PFSK-1 (cell line): ENCODE measurements around the gene HSPB1.

Experiments
- FOXP2 ChIP-seq: optimal IDR thresholded peaks from 2 replicates; pipeline ENCODE3; 2011; ENCODE audit warnings: borderline replicate concordance, control low read depth, inconsistent platforms; ENCODE audit not compliant: insufficient read depth; ENCODE audit errors: extremely low read length, extremely low read depth
- POLR2AphosphoS5 ChIP-seq: IDR thresholded peaks from 2 replicates; pipeline ENCODE4 v1.6.1; 2012; ENCODE audit warnings: low read depth, mild to moderate bottlenecking, control low read depth, low read length, moderate library complexity
- SIN3A ChIP-seq: IDR thresholded peaks from 2 replicates; pipeline ENCODE4 v1.6.1; 2012; ENCODE audit warnings: mild to moderate bottlenecking, low read length, moderate library complexity, borderline replicate concordance; ENCODE audit not compliant: insufficient read depth
- TAF1 ChIP-seq: IDR thresholded peaks from 2 replicates; pipeline ENCODE4 v1.6.1; 2012; ENCODE audit warnings: low read length, control low read depth, borderline replicate concordance; ENCODE audit not compliant: insufficient read depth
- TF ChIP-seq, protein P1 (sequence below), 2 experiments: IDR thresholded peaks; 2 replicates each; pipeline versions ENCODE4 v1.6.1 to v1.8.0; 2011 to 2012; ENCODE audit warnings: low read depth in 2 of 2, low read length in 2 of 2, control low read depth in 1 of 2, inconsistent platforms in 1 of 2, mild to moderate bottlenecking in 1 of 2, moderate library complexity in 1 of 2; ENCODE audit not compliant: insufficient read depth in 1 of 2

The HSPB1 gene

DNA sequence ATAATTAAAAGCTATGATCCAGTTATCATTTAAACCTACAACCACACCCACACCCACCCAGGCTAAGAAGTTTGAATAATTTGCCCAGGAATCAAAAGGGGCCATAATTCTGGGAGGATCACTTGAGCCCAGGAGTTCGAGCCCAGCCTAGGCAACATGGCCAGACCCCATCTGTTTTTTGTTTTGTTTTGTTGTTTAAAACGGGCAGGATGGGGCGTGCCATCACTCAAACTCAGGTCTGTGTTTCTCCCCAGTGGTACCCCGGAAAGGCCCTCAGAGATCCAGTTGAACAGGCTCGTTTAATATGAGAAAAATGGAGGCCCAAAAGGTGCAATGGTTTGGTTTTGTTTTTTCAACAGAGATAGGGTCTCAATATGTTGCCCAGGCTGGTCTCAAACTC, 23.3 kb downstream of the HSPB1 start:
- TF ChIP-seq SIN3A: no peak
- no peak for TF ChIP-seq TAF1
- TF ChIP-seq, protein P1, sequence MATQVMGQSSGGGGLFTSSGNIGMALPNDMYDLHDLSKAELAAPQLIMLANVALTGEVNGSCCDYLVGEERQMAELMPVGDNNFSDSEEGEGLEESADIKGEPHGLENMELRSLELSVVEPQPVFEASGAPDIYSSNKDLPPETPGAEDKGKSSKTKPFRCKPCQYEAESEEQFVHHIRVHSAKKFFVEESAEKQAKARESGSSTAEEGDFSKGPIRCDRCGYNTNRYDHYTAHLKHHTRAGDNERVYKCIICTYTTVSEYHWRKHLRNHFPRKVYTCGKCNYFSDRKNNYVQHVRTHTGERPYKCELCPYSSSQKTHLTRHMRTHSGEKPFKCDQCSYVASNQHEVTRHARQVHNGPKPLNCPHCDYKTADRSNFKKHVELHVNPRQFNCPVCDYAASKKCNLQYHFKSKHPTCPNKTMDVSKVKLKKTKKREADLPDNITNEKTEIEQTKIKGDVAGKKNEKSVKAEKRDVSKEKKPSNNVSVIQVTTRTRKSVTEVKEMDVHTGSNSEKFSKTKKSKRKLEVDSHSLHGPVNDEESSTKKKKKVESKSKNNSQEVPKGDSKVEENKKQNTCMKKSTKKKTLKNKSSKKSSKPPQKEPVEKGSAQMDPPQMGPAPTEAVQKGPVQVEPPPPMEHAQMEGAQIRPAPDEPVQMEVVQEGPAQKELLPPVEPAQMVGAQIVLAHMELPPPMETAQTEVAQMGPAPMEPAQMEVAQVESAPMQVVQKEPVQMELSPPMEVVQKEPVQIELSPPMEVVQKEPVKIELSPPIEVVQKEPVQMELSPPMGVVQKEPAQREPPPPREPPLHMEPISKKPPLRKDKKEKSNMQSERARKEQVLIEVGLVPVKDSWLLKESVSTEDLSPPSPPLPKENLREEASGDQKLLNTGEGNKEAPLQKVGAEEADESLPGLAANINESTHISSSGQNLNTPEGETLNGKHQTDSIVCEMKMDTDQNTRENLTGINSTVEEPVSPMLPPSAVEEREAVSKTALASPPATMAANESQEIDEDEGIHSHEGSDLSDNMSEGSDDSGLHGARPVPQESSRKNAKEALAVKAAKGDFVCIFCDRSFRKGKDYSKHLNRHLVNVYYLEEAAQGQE (IDR thresholded peaks at IDR 0.05; ENCODE audit: insufficient read depth in 1 of 2, low read depth in 2 of 2, low read length in 2 of 2): no peak
- TF ChIP-seq POLR2AphosphoS5: no peak
- no peak for TF ChIP-seq FOXP2

DNA sequence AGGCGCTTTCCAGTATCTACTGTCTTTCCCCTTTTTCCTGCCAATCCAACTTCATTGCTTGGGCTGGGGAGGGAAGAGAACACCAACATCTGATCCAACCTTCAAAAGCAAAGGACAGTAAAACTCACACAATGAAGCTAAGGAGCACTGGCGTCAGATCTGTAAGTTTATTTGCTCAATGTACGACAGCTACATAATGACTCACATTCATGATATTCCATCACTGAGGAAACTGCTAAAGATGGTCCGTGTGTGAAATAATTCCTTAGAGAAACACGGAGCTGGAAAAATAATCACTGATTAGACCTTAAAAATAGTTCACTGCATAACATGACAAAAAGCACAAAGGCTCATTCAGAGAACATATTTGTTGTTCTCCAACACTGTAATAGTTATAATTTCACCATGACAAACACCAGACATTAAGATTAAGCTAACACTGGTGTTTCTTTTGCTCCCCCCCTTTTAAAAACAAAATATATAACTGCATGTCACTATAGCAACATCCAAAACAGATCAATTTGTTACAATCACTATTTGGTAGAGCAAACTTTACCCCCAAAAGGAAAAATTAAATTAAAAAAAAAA, 24.3 kb downstream of the HSPB1 start:
- TF ChIP-seq TAF1 (no peak), FOXP2 (no peak), SIN3A (no peak), POLR2AphosphoS5 (no peak)
- TF ChIP-seq, protein P1 (IDR thresholded peaks at IDR 0.05; ENCODE audit: insufficient read depth in 1 of 2, low read depth in 2 of 2, low read length in 2 of 2): no peak

DNA sequence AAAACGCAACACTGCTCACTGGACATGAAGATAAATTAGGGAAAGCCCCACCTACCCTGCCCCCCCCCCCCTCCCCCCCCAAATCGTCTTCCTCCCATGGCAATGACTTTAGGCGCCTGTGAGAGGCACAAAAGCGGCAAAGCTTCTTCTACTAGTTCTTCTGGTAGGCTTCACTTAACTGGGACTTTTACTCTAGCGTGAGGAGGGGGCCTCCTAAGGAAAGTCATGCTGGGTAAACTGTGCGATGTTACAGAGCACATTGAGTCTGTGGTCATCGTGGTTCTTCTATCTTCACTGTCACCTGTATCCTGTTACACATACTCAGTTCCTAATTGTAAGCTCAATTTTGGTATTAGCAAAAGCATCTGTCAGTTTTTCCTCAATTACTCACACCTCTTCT, 25.1 kb downstream of the HSPB1 start:
- TF ChIP-seq POLR2AphosphoS5 (no peak), TAF1 (no peak), FOXP2 (no peak), SIN3A (no peak)
- TF ChIP-seq, protein P1 (IDR thresholded peaks at IDR 0.05; ENCODE audit: insufficient read depth in 1 of 2, low read depth in 2 of 2, low read length in 2 of 2): no peak

DNA sequence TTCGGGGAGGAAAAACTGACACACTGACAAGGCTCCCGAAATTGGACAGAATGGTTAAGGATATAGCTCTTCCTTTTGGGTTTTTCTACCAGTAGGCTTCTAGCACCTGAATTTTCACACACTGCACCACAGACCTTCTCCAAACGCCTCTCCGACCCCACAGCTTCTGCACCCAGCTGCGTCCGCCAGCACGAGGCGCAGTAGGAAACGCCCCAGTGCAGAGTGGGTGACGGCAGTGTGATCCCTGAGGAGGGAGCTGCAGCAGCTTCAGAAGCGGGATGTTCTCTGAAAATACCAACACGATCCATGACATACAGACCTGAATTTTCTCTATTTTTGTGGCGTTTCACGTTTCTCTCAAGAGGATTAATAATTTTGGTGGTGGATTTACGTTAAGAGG, 25.9 kb downstream of the HSPB1 start:
- TF ChIP-seq FOXP2 (no peak), POLR2AphosphoS5 (no peak), SIN3A (no peak), TAF1 (no peak)
- TF ChIP-seq, protein P1 (IDR thresholded peaks at IDR 0.05; ENCODE audit: insufficient read depth in 1 of 2, low read depth in 2 of 2, low read length in 2 of 2): no peak

DNA sequence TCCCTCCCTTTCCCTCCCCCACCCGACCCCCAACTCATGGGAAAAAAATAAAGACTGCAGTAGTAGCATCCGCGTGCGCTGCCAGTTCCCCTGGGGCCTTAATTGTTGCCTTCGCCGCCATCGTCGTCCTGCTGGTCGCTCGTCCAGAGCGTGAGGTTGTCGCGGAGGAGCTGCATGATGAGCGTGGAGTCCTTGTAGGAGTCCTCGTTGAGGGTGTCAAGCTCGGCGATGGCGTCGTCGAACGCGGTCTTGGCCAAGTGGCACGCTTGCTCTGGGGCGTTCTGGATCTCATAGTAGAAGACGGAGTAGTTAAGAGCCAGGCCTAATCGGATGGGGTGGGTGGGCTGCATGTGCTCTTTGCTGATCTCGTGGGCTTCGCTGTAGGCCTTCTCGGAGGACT, 27.0 kb downstream of the HSPB1 start:
- TF ChIP-seq FOXP2: no peak
- TF ChIP-seq, protein P1 (IDR thresholded peaks at IDR 0.05; ENCODE audit: insufficient read depth in 1 of 2, low read depth in 2 of 2, low read length in 2 of 2): no peak
- TF ChIP-seq TAF1: no peak
- TF ChIP-seq POLR2AphosphoS5: no peak
- TF ChIP-seq SIN3A: no peak
